Stomach (tissue), 4 donors: ENCODE measurements around the gene SPAG16.

Experiments
- CTCF ChIP-seq, 7 experiments: fragments of 450-650 bp in 4 of 7; fragments of 200-600 bp in 3 of 7; sonication (generic) in 3 of 7; IDR thresholded peaks; one replicate each; pipeline ENCODE4 v1.5.1; 2016 to 2019; ENCODE audit warnings: antibody characterized with exemption in 7 of 7, control low read depth in 2 of 7, mild to moderate bottlenecking in 1 of 7
- EP300 ChIP-seq: sonication (generic); formaldehyde crosslinking; IDR thresholded peaks from one replicate; pipeline ENCODE4 v1.6.1; 2017; ENCODE audit warnings: antibody characterized with exemption
- POLR2A ChIP-seq, 4 donors: fragments of 450-650 bp; IDR thresholded peaks; one replicate each; pipeline ENCODE4 v1.6.1; 2016; ENCODE audit warnings: antibody characterized with exemption in 4 of 4, control low read depth in 2 of 4, mild to moderate bottlenecking in 1 of 4, moderate library complexity in 1 of 4
- POLR2AphosphoS5 ChIP-seq, 3 donors: sonication (generic); formaldehyde crosslinking; IDR thresholded peaks; one replicate each; pipeline ENCODE4 v1.6.1; 2016; ENCODE audit warnings: antibody characterized with exemption in 3 of 3

DNA sequence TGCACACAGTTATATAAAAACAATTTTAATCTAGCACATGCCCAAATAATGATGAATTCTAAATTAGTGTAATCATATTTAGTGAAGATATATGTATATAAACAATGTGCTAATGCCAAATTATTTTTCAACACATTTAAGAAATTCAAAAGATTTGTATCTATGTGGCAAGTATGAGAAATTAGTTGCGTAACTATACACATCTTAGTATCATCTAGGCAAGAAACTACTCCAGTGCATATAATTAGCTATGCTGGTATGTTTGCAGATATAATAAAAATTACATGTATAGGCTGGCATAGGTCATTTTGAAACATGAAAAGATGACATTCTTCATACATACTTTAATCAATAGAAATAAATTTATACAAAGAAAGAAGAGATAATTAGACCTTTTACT is 874.6 kb downstream of the SPAG16 start:
- TF ChIP-seq CTCF (IDR thresholded peaks at IDR 0.05) (no peak), POLR2AphosphoS5 (IDR thresholded peaks at IDR 0.05) (no peak), POLR2A (IDR thresholded peaks at IDR 0.05) (no peak), EP300 (no peak)
